KOPT-K1 (cell line): ENCODE results near the gene CCSER2.

ENCODE experiments used
- H3K27ac ChIP-seq: fragments of 200-600 bp; sonication (generic); 2 replicates; pipeline ENCODE4 v1.5.1; 2016; ENCODE audit warnings: antibody characterized with exemption, mild to moderate bottlenecking, low read depth, low read length; ENCODE audit not compliant: poor library complexity, severe bottlenecking
- H3K36me3 ChIP-seq: fragments of 200-600 bp; sonication (generic); 2 replicates; pipeline ENCODE4 v1.5.1; 2017; ENCODE audit warnings: antibody characterized with exemption, mild to moderate bottlenecking, low read length, moderate library complexity; ENCODE audit not compliant: insufficient read depth
- H3K9me3 ChIP-seq: fragments of 200-600 bp; sonication (generic); 2 replicates; pipeline ENCODE4 v1.5.1; 2017; ENCODE audit warnings: antibody characterized with exemption, low read length, mild to moderate bottlenecking; ENCODE audit not compliant: insufficient read depth, poor library complexity, severe bottlenecking

CCSER2 gene

GRCh38 chr10:84374455-84374854 lies 46.1 kb downstream of the CCSER2 start:
- Histone ChIP-seq H3K36me3 (peaks cover 51% of the 10 kb centered on the region), H3K9me3 (no peaks in the 10 kb centered on the region), H3K27ac (no peak overlapping the region)

- H3K36me3 ChIP-seq, result peaks cover 53% of the 10 kb centered on the region
- no peaks in the 10 kb centered on the region for H3K9me3 ChIP-seq
- H3K27ac ChIP-seq, result no peak overlapping the region
Measured at GRCh38 chr10:84375011-84375410, 46.6 kb downstream of the CCSER2 start.

- Histone ChIP-seq H3K36me3 (peaks cover 61% of the 10 kb centered on the region), H3K9me3 (no peaks in the 10 kb centered on the region), H3K27ac (no peak overlapping the region)
Measured at GRCh38 chr10:84375881-84376280, 47.5 kb downstream of the CCSER2 start.

GRCh38 chr10:84388148-84388547 lies 59.8 kb downstream of the CCSER2 start:
- Histone ChIP-seq H3K9me3 (peaks cover 16% of the 10 kb centered on the region), H3K36me3 (peaks cover 41% of the 10 kb centered on the region), H3K27ac (no peak overlapping the region)

GRCh38 chr10:84390364-84390763 lies 62.0 kb downstream of the CCSER2 start:
- Histone ChIP-seq H3K9me3 (peaks cover 2% of the 10 kb centered on the region), H3K36me3 (peaks cover 28% of the 10 kb centered on the region)

GRCh38 chr10:84391326-84391725 lies 62.9 kb downstream of the CCSER2 start:
- H3K27ac ChIP-seq, result no peak overlapping the region
- H3K36me3 ChIP-seq, result peaks cover 28% of the 10 kb centered on the region
- peaks cover 7% of the 10 kb centered on the region for H3K9me3 ChIP-seq

More at GRCh38 chr10:84390364-84390763, 62.0 kb downstream of the CCSER2 start:
- no peak overlapping the region for H3K27ac ChIP-seq

- peaks cover 28% of the 10 kb centered on the region for H3K36me3 ChIP-seq
- H3K27ac ChIP-seq, result no peak overlapping the region
- H3K9me3 ChIP-seq, result peaks cover 7% of the 10 kb centered on the region
Measured at GRCh38 chr10:84392181-84392580, 63.8 kb downstream of the CCSER2 start.

GRCh38 chr10:84395581-84395980 lies 67.2 kb downstream of the CCSER2 start:
- Histone ChIP-seq H3K9me3 (peaks cover 20% of the 10 kb centered on the region), H3K36me3 (peaks cover 15% of the 10 kb centered on the region; the same call in 1 of the 2 replicates), H3K27ac (no peak overlapping the region)

GRCh38 chr10:84397735-84398144 lies 69.4 kb downstream of the CCSER2 start:
- H3K9me3 ChIP-seq, result peaks cover 20% of the 10 kb centered on the region
- peaks cover 5% of the 10 kb centered on the region; the same call in 1 of the 2 replicates for H3K36me3 ChIP-seq
- no peak overlapping the region for H3K27ac ChIP-seq

GRCh38 chr10:84398696-84399095 lies 70.3 kb downstream of the CCSER2 start:
- Histone ChIP-seq H3K36me3 (peaks cover 5% of the 10 kb centered on the region; the same call in 1 of the 2 replicates), H3K27ac (no peak overlapping the region)

GRCh38 chr10:84401854-84402611 lies 73.6 kb downstream of the CCSER2 start:
- peaks cover 5% of the 10 kb centered on the region; the same call in 1 of the 2 replicates for H3K36me3 ChIP-seq
- no peak overlapping the region for H3K27ac ChIP-seq
- H3K9me3 ChIP-seq, result peaks cover 13% of the 10 kb centered on the region

More at GRCh38 chr10:84398696-84399095, 70.3 kb downstream of the CCSER2 start:
- H3K9me3 ChIP-seq, result peaks cover 20% of the 10 kb centered on the region

GRCh38 chr10:84404783-84405182 lies 76.4 kb downstream of the CCSER2 start:
- H3K27ac ChIP-seq, result no peak overlapping the region
- H3K9me3 ChIP-seq, result peaks cover 11% of the 10 kb centered on the region
- H3K36me3 ChIP-seq, result peaks cover 5% of the 10 kb centered on the region; the same call in 1 of the 2 replicates

- H3K27ac ChIP-seq, result no peak overlapping the region
- peaks cover 12% of the 10 kb centered on the region for H3K9me3 ChIP-seq
- no peaks in the 10 kb centered on the region; the same call in 1 of the 2 replicates for H3K36me3 ChIP-seq
Measured at GRCh38 chr10:84405662-84406061, 77.3 kb downstream of the CCSER2 start.

- peaks cover 21% of the 10 kb centered on the region for H3K9me3 ChIP-seq
- H3K27ac ChIP-seq, result no peak overlapping the region
- no peaks in the 10 kb centered on the region; the same call in 1 of the 2 replicates for H3K36me3 ChIP-seq
Measured at GRCh38 chr10:84406561-84406960, 78.2 kb downstream of the CCSER2 start.

GRCh38 chr10:84407388-84408049 lies 79.1 kb downstream of the CCSER2 start:
- Histone ChIP-seq H3K27ac (no peak overlapping the region), H3K36me3 (no peaks in the 10 kb centered on the region), H3K9me3 (peaks cover 31% of the 10 kb centered on the region)
